Smooth muscle cell (in vitro differentiated cells): ENCODE results near the gene MED1. TPM values are rescaled to one million over a fixed set of nuclear protein-coding genes. Genes with fewer than 3 reads are reported as not detected.

Experiments used
- DNase-seq: peaks from one replicate; lab custom pipeline; 2025; ENCODE audit not compliant: unreplicated experiment; lab: John Stamatoyannopoulos, UW
- H2AFZ ChIP-seq: fragments of 200-600 bp; sonication (generic); 2 replicates; pipeline ENCODE4 v1.6.0; 2016; ENCODE audit warnings: antibody characterized with exemption, low read depth, mild to moderate bottlenecking
- H3F3A ChIP-seq: fragments of 200-600 bp; sonication (generic); 2 replicates; pipeline ENCODE4 v1.6.0; 2017; ENCODE audit warnings: antibody characterized with exemption, low read depth
- H3K27ac ChIP-seq: fragments of 200-600 bp; sonication (generic); 2 replicates; pipeline ENCODE4 v1.5.1; 2016; ENCODE audit warnings: low read depth, mild to moderate bottlenecking
- H3K27me3 ChIP-seq: fragments of 200-600 bp; sonication (generic); 2 replicates; pipeline ENCODE4 v1.6.1; 2016; ENCODE audit warnings: low read depth, mild to moderate bottlenecking
- H3K36me3 ChIP-seq: fragments of 200-600 bp; sonication (generic); 2 replicates; pipeline ENCODE4 v1.5.1; 2016; ENCODE audit warnings: low read depth
- H3K4me1 ChIP-seq: fragments of 200-600 bp; sonication (generic); 2 replicates; pipeline ENCODE4 v1.5.1; 2016; ENCODE audit warnings: low read depth
- H3K4me2 ChIP-seq: fragments of 200-600 bp; sonication (generic); 2 replicates; pipeline ENCODE4 v1.6.0; 2016; ENCODE audit warnings: mild to moderate bottlenecking
- H3K4me3 ChIP-seq: fragments of 200-600 bp; sonication (generic); 2 replicates; pipeline ENCODE4 v1.5.1; 2016; ENCODE audit warnings: mild to moderate bottlenecking
- H3K79me2 ChIP-seq: fragments of 200-600 bp; sonication (generic); 2 replicates; pipeline ENCODE4 v1.6.0; 2016; ENCODE audit warnings: low read depth, mild to moderate bottlenecking
- H3K9ac ChIP-seq: fragments of 200-600 bp; sonication (generic); 2 replicates; pipeline ENCODE4 v1.6.0; 2016; ENCODE audit warnings: low read depth
- H3K9me3 ChIP-seq: fragments of 200-600 bp; sonication (generic); replicated peaks from 2 replicates; pipeline ENCODE4 v1.5.1; 2016; ENCODE audit warnings: low read depth
- H4K20me1 ChIP-seq: fragments of 200-600 bp; sonication (generic); 2 replicates; pipeline ENCODE4 v1.6.0; 2016; ENCODE audit warnings: low read depth
- WGBS: methylation state at CpG from one replicate; pipeline ENCODE4 v1.1.7; 2016; ENCODE audit warnings: low lambda C conversion rate; 5-methylcytosine and 5-hydroxymethylcytosine counted together
- polyA plus RNA-seq: library from polyadenylated mRNA; unstranded; fragments of >200 nt; fragmentation: Nextera tagmentation; extraction: Ambion mirVana; gene quantifications from 2 replicates; pipeline ENCODE4 v1.2.1, GENCODE V29; 2016
- total RNA-seq: library from RNA; depleted of rRNA; stranded (reverse); fragments of >200 nt; gene quantifications from 2 replicates; pipeline ENCODE4 v1.2.3, GENCODE V29; 2014
- TF ChIP-seq, protein P1 (sequence below): fragments of 200-600 bp; sonication (generic); IDR thresholded peaks from 2 replicates; pipeline ENCODE4 v1.5.1; 2017; ENCODE audit warnings: borderline replicate concordance, mild to moderate bottlenecking, antibody characterized with exemption; ENCODE audit not compliant: insufficient read depth, poor library complexity, severe bottlenecking

MED1 gene
- total and polyA plus RNA-seq, 2 experiments from 2014 or later, result 9.5 to 25.3 TPM

DNA sequence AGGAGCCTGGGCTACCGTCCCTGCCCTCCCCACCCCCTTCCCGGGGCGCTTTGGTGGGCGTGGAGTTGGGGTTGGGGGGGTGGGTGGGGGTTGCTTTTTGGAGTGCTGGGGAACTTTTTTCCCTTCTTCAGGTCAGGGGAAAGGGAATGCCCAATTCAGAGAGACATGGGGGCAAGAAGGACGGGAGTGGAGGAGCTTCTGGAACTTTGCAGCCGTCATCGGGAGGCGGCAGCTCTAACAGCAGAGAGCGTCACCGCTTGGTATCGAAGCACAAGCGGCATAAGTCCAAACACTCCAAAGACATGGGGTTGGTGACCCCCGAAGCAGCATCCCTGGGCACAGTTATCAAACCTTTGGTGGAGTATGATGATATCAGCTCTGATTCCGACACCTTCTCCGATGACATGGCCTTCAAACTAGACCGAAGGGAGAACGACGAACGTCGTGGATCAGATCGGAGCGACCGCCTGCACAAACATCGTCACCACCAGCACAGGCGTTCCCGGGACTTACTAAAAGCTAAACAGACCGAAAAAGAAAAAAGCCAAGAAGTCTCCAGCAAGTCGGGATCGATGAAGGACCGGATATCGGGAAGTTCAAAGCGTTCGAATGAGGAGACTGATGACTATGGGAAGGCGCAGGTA is 11.0 kb upstream of the MED1 start:
- Histone ChIP-seq H4K20me1 (peaks cover 51% of the 10 kb centered on the region), H2AFZ (no peak overlapping the region), H3K27me3 (no peaks in the 10 kb centered on the region), H3K27ac (peak overlapping the region; percentile 98), H3K9ac (peak overlapping the region; percentile 99), H3K9me3 (no peaks in the 10 kb centered on the region), H3F3A (no peaks in the 10 kb centered on the region), H3K36me3 (no peaks in the 10 kb centered on the region), H3K4me2 (peak overlapping the region; percentile 92), H3K79me2 (peaks cover 53% of the 10 kb centered on the region), H3K4me1 (peaks cover 14% of the 10 kb centered on the region), H3K4me3 (peak overlapping the region; percentile 80)
- TF ChIP-seq, protein P1, sequence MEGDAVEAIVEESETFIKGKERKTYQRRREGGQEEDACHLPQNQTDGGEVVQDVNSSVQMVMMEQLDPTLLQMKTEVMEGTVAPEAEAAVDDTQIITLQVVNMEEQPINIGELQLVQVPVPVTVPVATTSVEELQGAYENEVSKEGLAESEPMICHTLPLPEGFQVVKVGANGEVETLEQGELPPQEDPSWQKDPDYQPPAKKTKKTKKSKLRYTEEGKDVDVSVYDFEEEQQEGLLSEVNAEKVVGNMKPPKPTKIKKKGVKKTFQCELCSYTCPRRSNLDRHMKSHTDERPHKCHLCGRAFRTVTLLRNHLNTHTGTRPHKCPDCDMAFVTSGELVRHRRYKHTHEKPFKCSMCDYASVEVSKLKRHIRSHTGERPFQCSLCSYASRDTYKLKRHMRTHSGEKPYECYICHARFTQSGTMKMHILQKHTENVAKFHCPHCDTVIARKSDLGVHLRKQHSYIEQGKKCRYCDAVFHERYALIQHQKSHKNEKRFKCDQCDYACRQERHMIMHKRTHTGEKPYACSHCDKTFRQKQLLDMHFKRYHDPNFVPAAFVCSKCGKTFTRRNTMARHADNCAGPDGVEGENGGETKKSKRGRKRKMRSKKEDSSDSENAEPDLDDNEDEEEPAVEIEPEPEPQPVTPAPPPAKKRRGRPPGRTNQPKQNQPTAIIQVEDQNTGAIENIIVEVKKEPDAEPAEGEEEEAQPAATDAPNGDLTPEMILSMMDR, result no peak
- DNase-seq, result peak; percentile 52
- under 1% methylated on average over 30 of the region's 34 CpGs for WGBS

DNA sequence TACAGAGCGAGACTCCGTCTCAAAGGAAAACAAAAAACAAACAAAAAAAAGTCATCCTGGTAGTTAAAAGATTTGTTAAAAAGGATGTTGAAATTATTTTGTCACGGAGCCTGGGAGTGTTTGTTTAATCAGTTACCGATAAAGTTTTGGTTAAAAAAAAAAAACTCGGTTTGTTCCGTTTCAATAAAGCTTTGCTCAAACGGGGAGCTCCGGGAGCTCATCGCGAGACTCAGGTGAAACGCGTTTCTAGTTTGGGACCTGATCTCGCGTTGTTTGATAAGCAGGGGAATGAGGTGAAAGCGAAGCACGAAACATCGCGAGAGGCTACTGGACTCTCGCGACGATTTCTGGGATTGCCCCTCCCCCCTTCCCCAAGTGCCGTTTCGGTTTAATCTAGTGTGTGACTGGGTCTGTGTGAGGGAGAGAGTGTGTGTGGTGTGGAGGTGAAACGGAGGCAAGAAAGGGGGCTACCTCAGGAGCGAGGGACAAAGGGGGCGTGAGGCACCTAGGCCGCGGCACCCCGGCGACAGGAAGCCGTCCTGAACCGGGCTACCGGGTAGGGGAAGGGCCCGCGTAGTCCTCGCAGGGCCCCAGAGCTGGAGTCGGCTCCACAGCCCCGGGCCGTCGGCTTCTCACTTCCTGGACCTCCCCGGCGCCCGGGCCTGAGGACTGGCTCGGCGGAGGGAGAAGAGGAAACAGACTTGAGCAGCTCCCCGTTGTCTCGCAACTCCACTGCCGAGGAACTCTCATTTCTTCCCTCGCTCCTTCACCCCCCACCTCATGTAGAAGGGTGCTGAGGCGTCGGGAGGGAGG is 10.3 kb upstream of the MED1 start, which contains the start of gene CDK12:
CDK12 (plus strand) TSS at position 374 of the 813 bp plus-strand sequence. CDS start 586 bp downstream, outside the sequence.
- peak; percentile 84 for DNase-seq
- peaks cover 45% of the 10 kb centered on the region for H3K79me2 ChIP-seq
- H3K4me2 ChIP-seq, result peak within 1 kb of the TSS; percentile 92
- H2AFZ ChIP-seq, result peak within 1 kb of the TSS; percentile 98
- peak within 1 kb of the TSS; percentile 98 for H3K27ac ChIP-seq
- no peaks in the 10 kb centered on the region for H3K9me3 ChIP-seq
- H3K36me3 ChIP-seq, result no peaks in the 10 kb centered on the region
- H3K27me3 ChIP-seq, result no peaks in the 10 kb centered on the region
- H3F3A ChIP-seq, result no peaks in the 10 kb centered on the region
- H4K20me1 ChIP-seq, result peaks cover 44% of the 10 kb centered on the region
- peak within 1 kb of the TSS; percentile 80 for H3K4me3 ChIP-seq
- WGBS, result 3% methylated on average over 46 of the region's 51 CpGs
- peaks cover 14% of the 10 kb centered on the region for H3K4me1 ChIP-seq
- peak within 1 kb of the TSS; percentile 99 for H3K9ac ChIP-seq
- TF ChIP-seq, protein P1, result no peak

DNA sequence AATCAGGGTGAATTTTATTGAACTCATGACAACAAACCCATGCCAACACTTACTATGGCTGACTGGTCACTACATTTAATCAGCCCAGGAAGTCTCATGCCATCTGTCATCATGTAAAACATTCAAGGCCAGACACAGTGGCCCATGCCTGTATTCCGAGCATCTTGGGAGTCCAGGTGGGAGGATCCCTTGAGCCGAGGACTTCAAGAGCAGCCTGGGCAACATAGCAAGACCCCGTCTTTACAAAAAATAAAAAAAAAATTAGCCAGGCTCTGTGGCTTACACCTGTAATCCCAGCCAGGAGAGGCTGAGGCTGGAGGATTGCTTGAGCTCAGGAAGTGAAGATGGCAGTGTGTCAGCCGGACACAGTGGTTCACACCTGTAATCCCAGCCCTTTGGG is 4.9 kb upstream of the MED1 start:
- H3K36me3 ChIP-seq, result no peaks in the 10 kb centered on the region
- TF ChIP-seq, protein P1, result no peak
- H3K27me3 ChIP-seq, result no peaks in the 10 kb centered on the region
- no peaks in the 10 kb centered on the region for H3K4me1 ChIP-seq
- H3K79me2 ChIP-seq, result peaks cover 1% of the 10 kb centered on the region
- H2AFZ ChIP-seq, result no peak overlapping the region
- H3K27ac ChIP-seq, result no peak overlapping the region
- no peak overlapping the region for H3K4me2 ChIP-seq
- DNase-seq, result no peak
- no peak overlapping the region for H3K9ac ChIP-seq
- H4K20me1 ChIP-seq, result no peaks in the 10 kb centered on the region
- peaks cover 5% of the 10 kb centered on the region for H3F3A ChIP-seq
- 88% methylated on average over 4 of the region's 4 CpGs for WGBS
- H3K4me3 ChIP-seq, result no peak overlapping the region
- H3K9me3 ChIP-seq, result no peaks in the 10 kb centered on the region
